Activated T-helper 1 cell treated with anti-CD3 and anti-CD28 coated beads, Interleukin-2, amount 50 U/mL, for 16 hours (primary cell): ENCODE measurements around the gene AFF3.

Experiments used
- DNase-seq, 2 donors: peaks; one replicate each; pipeline ENCODE4 v3.0.0-alpha.2; 2020; ENCODE audit warnings: low read depth in 1 of 2, low spot score in 1 of 2

The AFF3 gene

GRCh38 chr2:99621774-99622173 lies 520.6 kb downstream of the AFF3 start:
- DNase-seq, result no peak

GRCh38 chr2:99621106-99621505 lies 521.3 kb downstream of the AFF3 start:
- no peak for DNase-seq

GRCh38 chr2:99619151-99619550 lies 523.2 kb downstream of the AFF3 start:
- no peak for DNase-seq

- no peak for DNase-seq
Observed at GRCh38 chr2:99618579-99619097, 523.8 kb downstream of the AFF3 start.

GRCh38 chr2:99617811-99618210 lies 524.6 kb downstream of the AFF3 start:
- no peak for DNase-seq

GRCh38 chr2:99615247-99615771 lies 527.1 kb downstream of the AFF3 start:
- DNase-seq, result no peak

- no peak for DNase-seq
Observed at GRCh38 chr2:99613980-99614379, 528.4 kb downstream of the AFF3 start.

DNA sequence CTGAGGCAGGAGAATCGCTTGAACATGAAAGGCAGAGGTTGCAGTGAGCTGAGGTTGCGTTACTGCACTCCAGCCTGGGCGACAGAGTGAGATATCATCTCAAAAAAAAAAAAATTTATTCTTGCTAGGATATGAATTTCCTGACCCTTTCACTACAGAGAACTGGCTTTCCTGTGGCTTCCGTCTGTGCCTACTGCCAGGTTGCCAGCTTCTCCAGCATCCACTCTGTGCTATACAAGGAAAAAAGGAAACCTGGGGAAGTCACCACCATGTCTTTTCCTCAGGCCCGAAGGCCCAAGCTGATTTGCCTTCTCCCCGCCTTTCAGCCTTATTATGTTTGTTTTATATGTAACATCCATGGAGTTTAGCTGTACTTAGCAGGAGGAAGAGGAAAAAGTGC lies 530.6 kb downstream of the AFF3 start:
- no peak for DNase-seq

DNA sequence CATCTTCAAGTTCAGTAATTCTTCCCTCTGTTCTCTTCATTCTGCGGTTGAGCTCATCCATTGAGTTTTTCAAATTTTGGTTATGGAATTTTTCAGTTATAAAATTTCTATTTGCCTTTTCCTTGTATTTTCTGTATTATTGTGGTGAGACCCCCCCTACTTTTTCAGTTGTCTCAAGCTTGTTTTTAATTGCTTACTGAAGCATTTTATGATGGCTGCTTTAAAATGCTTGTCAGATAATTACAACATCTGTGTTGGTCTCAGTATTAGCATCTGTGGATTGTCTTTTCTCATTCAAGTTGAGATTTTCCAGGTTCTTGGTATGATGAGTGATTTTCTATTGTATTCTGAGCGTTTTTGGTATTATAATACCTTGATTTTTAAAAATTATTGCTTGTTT lies 531.4 kb downstream of the AFF3 start:
- no peak for DNase-seq

DNA sequence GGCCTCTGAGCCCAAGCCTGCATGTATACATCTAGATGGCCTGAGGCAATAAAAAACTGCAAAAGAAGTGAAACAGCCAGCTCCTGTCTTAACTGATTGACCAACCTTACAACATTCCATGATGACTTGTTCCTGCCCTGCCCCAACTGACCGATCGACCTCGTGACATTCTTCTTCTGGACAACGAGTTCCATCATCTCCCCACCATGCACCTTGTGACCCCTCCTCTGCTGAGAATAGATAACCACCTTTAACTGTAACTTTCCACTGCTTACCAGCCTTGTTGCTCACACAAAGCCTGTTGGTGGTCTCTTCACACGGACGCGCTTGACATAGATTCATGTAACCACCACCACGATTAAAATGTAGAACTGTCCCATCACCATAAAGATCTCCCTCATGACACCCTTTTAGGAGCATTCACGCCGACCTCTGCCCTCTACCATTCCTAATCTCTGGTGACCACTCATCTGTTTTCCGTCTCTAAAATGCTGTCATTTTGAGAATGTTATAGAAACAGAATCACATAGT lies 532.5 kb downstream of the AFF3 start:
- no peak for DNase-seq

GRCh38 chr2:99608861-99609260 lies 533.5 kb downstream of the AFF3 start:
- no peak for DNase-seq

DNA sequence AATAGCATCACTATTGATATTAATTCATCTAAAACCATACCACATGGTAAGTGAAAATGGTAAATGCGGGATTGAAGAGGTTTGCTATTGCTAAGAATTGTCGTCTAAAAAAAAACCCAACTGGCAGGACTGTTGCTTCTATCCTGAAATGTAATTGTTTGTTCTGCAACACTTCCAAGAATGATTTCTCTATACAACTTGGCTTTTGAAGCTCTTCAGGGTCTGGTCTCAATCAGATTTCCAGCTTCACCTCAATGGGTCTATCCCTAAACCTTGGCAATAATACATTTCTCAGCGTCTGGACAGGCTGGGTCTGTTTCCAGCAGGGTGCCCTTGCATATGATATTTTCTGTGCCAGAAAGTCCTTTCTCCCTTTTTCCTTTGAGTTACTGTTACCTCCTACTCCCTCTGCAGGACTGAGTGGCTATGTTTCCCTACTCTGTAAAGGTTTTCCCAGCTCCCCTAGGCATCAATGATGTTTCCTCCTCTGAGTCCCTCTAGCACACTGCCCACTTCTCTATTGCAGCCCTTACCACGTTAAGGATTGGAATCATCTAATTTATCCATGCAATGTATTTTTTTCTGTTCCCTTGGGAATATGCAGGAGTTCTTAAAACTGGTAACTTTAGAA lies 534.4 kb downstream of the AFF3 start:
- DNase-seq, result no peak

DNA sequence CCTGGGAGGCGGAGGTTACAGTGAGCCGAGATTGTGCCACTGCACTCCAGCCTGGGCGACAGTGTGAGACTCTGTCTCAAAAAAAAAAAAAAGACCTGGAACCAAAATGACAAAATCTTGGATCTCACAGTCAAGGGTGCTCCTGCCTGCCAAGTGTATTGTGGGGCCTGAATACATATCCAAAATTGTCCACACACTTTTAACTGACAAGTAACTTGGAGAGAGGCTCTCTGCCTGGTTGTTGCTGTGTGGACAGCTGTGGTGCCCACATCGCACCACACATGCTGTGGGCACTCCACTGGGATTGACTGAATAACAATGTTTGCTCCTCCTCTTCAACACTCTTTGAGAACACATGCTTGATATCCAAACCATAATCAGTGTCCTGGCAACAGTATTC lies 534.9 kb downstream of the AFF3 start:
- DNase-seq, result no peak

DNA sequence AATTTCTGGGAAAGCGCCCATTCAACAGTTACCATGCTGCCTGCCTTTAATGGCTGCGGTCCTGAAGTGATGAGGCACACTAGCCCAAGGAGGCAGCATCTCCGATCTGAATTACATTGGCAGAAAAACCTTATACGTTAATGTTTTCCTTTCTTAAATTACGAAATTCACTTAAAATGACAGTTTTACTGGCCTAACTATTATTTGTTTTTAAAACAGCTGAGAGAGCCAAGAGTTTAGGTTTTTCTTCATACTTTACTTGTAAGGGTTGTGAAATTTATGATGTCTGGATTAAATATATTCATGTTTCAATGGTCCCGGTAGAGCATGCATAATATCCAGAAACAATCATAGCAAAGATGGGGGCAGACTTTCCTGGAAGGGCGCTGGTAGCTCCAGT lies 537.4 kb downstream of the AFF3 start:
- no peak for DNase-seq

- no peak for DNase-seq
Observed at GRCh38 chr2:99602476-99602875, 539.9 kb downstream of the AFF3 start.

DNA sequence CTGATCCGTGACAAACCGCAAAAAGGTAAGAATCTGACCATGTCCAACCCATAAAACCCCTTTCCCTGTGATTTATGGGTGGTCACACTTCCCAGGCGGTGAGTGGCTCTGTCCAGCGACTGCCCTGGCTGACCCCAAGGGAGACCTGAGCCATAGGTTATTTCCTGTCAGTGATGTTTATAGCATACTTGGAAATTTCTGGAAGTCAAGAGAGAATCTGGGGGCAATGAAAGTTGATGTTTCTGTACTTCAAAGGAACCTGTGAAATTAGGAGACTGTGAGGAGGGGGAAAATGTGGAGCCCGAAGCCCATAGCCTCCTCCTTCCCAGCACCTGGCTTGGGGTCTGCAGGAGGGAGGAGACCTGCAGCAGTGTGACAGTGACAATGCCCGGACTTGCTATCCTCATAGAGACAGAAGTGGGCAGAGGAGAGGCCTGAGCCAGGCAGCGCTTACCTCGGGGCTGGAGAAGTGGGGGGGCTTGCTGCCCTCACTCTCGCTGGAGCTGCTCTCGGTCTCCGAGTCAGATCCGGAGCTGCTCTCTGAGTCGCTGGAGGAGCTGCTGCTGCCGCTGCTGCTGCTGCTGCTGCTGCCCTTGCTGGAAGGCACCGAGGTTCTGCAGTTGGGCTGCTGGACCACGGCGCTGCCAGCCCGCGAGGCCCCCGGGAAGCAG lies 541.3 kb downstream of the AFF3 start:
- DNase-seq, result no peak

- DNase-seq, result no peak
Observed at GRCh38 chr2:99598441-99598840, 543.9 kb downstream of the AFF3 start.

GRCh38 chr2:99597616-99598015 lies 544.8 kb downstream of the AFF3 start:
- no peak for DNase-seq

GRCh38 chr2:99595373-99595772 lies 547.0 kb downstream of the AFF3 start:
- DNase-seq, result no peak

DNA sequence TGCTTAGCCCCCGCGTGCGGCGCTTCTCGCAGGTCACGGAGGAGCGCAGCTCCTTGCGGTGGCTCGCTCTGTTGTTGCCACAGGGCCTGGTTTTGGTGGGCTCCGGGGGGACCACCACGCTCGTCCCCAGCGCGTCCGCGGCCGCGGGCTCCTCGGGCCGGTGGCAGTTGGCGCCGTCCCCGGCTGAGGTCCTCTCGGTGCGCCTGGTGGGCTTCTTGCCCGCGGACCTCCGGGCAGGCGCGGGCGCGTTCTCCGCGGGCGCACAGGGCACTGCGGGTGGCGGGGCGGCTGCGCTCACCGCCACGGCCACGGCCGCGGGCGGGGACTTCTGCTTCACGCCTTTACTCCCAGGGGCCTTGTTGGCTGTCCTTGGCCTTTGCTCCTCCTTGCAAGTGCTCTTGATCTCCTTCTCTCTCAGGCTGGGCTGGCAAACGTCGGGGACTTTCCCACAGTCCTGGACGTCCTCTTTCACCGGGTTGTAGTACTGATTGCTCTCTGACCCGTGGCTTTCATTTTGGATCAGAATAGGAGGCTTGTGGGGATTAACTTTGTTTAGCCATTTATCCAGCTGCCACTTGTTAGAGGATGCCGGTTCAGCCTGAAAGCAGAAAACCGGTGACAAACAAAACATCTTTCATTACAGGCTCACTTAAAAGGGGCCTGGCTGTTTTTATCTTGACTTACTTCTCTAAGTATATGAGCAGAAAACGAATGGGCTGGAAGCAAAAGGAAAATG lies 548.5 kb downstream of the AFF3 start:
- DNase-seq, result no peak

DNA sequence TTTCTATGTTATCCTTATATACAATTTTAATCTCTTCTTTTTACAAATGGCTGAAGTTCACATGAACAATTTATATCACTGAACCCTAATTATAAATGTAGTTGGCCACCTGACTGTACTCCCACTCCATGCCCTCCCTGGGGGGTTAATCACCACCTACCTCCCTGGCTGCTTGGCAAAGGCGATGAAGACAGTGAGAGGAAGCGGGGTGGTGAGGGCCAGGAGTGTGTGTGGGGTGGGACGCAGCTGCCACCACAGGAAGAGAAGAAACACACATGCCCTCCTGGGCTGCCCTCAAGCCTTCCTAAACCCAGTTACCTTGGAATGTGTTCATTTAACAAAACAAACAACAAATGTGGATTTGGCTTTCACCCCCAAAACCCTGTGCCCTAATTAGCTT lies 565.6 kb downstream of the AFF3 start:
- no peak for DNase-seq
